Measurements from ENCODE around the gene OVCH2.

The OVCH2 gene

DNA sequence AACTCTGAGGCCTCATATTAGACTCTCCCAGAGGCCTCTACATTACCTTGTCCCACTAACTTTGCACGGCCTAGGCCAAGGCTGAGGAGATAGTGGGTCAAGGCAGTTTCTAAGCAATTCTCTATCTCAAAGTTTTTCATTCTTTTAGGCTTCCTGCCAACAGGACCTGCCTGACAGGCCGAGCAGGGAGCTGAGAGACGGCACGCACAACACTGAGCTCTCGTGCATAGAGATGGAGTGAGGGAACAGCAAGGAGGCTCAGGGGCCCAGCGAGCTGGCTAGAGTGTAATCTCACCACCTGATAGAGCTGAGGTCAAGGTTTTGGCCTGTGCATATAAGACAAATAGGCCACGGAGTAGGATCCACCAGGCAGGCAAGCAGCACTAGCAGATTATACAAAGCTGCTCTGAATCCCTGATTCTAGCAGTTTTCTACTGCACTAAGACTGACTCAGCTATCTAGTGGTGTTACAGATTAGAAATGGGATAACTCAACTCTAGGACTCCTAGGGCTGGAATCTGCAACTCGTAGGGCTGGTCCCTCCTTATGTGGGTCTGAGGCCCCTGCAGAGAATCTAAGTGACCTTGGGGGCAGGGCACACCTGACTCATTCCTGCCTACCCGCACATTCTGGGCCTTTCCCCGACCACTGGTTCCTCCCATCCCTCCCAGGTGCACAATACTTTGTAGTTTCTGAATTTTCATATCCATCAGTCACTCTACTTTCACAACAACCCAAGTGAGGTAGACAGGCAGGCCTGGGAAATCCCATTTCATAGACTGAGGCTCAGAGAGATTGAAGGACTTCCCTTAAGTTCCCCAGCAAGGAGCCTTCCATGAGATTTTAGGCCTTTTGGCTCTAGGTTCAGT, 34.7 kb downstream of the OVCH2 start:
- TF ChIP-seq, protein P1, sequence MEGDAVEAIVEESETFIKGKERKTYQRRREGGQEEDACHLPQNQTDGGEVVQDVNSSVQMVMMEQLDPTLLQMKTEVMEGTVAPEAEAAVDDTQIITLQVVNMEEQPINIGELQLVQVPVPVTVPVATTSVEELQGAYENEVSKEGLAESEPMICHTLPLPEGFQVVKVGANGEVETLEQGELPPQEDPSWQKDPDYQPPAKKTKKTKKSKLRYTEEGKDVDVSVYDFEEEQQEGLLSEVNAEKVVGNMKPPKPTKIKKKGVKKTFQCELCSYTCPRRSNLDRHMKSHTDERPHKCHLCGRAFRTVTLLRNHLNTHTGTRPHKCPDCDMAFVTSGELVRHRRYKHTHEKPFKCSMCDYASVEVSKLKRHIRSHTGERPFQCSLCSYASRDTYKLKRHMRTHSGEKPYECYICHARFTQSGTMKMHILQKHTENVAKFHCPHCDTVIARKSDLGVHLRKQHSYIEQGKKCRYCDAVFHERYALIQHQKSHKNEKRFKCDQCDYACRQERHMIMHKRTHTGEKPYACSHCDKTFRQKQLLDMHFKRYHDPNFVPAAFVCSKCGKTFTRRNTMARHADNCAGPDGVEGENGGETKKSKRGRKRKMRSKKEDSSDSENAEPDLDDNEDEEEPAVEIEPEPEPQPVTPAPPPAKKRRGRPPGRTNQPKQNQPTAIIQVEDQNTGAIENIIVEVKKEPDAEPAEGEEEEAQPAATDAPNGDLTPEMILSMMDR (IDR thresholded peaks at IDR 0.05; ENCODE audit: low read depth, low read length): no peak
- no peak for DNase-seq (ENCODE audit: extremely low read depth, low read depth)

DNA sequence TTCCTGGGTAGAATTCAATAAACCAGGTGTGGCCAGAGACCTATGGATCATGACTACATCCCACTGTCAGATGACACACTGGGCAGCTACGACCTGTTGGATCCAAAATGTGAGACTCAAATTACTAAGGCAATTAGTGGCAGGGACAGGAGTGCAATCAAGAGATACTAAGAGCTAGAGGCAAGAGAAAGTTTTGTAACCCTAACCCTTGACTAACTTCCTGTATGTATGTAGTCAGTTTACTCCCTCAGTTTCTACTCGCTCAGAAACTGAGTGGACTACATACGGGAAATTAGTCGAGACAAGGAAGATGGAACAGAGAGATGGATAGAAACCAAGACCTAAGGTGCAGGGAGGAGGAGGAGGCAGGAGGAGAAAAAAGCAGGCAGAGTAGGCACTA, 35.6 kb downstream of the OVCH2 start:
- TF ChIP-seq, protein P1 (IDR thresholded peaks at IDR 0.05; ENCODE audit: low read depth, low read length): no peak
- DNase-seq (ENCODE audit: extremely low read depth, low read depth): no peak

DNA sequence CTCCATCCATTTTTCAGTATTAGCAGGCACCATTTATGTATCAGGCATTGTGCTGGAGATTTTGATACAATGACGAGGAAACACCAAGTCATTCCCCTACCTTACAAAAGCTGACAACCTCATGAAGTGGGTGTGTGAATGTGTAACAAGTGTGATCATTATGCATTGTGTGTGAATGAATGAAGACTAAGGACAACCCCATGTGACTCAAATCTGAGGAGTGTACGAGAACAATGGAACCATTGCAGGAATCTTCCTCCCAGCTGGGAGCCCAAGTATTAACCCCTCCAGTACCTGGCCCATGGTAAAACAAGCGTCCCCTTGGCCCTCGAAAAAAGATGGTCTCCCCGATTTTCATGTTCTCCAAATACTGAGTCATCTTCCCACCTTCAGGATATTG, 37.4 kb downstream of the OVCH2 start:
- DNase-seq (ENCODE audit: extremely low read depth, low read depth): no peak
- TF ChIP-seq, protein P1 (IDR thresholded peaks at IDR 0.05; ENCODE audit: low read depth, low read length): no peak

DNA sequence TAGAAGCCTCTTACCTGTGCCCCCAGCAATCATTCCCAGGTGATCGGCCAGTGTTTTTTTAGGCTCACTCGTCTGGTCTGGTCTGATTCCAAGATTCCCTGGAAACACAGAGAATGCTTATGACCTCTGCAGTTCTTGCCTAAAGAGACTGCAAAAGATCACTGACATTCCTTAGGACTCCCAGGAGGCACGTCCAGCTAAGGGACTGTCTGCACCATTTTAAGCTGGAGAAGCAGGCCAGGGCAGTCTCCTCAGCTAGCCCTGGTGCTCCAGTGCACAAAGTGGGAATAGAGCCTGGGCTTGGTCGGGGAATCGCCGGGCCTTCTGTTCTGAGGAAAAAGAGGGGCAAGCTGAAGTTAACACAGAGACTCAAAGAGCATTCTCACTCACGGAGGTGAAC, 37.8 kb downstream of the OVCH2 start:
- TF ChIP-seq, protein P1 (IDR thresholded peaks at IDR 0.05; ENCODE audit: low read depth, low read length): no peak

DNA sequence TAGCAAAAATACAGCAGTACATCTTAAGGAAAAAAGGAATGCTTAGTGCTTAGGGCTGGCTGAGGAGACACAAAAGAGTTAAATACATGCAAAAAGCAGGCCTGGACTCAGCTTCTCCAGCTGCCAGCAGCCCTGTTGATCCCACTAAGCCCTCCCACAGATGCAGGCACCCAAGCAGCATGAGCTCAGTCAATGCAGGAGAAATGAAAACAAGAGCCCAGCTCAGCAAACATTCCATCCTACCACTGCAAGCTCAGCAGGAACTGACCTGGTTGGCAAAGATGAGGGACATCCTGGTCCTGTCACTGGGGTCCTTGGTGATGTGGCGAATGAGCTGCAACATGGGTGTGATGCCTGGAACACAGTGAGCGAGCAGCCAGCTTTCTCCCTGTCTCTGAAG, 38.8 kb downstream of the OVCH2 start:
- TF ChIP-seq, protein P1 (IDR thresholded peaks at IDR 0.05; ENCODE audit: low read depth, low read length): no peak
- DNase-seq (ENCODE audit: extremely low read depth, low read depth): no peak

More for the DNA sequence above, 37.8 kb downstream of the OVCH2 start:
- DNase-seq (ENCODE audit: extremely low read depth, low read depth): no peak

DNA sequence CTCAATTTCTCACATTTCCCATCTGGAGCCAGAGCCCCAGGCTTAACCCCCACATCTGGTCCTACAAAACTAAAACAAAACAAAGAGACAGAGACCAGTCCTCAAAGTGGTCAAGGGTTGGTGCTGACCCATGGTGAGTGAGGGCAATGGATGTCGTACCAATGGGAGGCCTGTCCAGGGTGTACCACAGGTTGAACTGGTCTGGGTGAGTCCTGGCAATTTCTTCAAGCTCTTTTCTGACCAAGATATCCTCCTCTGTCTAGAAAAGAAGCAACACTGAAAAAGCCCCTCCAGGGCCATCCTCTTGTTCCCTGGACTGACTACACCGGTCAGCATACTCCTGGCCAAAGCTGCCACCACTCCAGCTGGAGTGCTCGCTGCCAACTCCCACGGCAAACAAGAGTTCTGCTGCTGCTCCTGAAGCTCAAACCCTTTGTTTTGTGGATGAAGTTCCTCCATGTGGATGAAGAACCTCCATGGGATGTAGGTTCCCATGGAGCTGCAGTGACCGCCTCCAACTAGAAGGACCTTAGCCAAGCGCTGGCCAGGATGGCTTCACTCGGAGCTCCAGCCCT, 39.9 kb downstream of the OVCH2 start:
- TF ChIP-seq, protein P1 (IDR thresholded peaks at IDR 0.05; ENCODE audit: low read depth, low read length): no peak
- DNase-seq (ENCODE audit: extremely low read depth, low read depth): no peak

Measured in AG09319 (cell line).